Activated naive CD8-positive, alpha-beta T cell treated with anti-CD3 and anti-CD28 coated beads for 36 hours (primary cell): ENCODE data around the gene HTR4. TPM values are rescaled to one million over a fixed set of nuclear protein-coding genes. Genes with fewer than 3 reads are reported as not detected.
"Not testable (repeated sequence)": the region's sequence is repeated elsewhere in the genome, so short reads cannot be mapped to it uniquely, and the experiment has no call there.

Source experiments
- DNase-seq: peaks from one replicate; pipeline ENCODE4 v3.0.0; 2021
- H3K27ac Mint-ChIP-seq: one replicate; pipeline ENCODE4 v1.8.0; 2022; ENCODE audit warnings: mild to moderate bottlenecking, moderate library complexity, mixed read lengths
- H3K27me3 Mint-ChIP-seq: one replicate; pipeline ENCODE4 v1.8.0; 2022; ENCODE audit warnings: mild to moderate bottlenecking, mixed read lengths
- H3K36me3 Mint-ChIP-seq: one replicate; pipeline ENCODE4 v1.8.0; 2021; ENCODE audit warnings: mild to moderate bottlenecking, mixed read lengths
- H3K4me1 Mint-ChIP-seq: one replicate; pipeline ENCODE4 v1.8.0; 2021; ENCODE audit warnings: mixed read lengths
- H3K4me3 Mint-ChIP-seq: one replicate; pipeline ENCODE4 v1.8.0; 2022; ENCODE audit warnings: mild to moderate bottlenecking, moderate library complexity, mixed read lengths
- H3K9me3 Mint-ChIP-seq: one replicate; pipeline ENCODE4 v1.8.0; 2022; ENCODE audit warnings: mixed read lengths
- total RNA-seq, 2 experiments: library from RNA; stranded (reverse); gene quantifications; one replicate each; pipeline ENCODE4 v1.2.3, GENCODE V29; 2021

The HTR4 gene
- total RNA-seq, 2 experiments from 2014 or later = not detected

DNA sequence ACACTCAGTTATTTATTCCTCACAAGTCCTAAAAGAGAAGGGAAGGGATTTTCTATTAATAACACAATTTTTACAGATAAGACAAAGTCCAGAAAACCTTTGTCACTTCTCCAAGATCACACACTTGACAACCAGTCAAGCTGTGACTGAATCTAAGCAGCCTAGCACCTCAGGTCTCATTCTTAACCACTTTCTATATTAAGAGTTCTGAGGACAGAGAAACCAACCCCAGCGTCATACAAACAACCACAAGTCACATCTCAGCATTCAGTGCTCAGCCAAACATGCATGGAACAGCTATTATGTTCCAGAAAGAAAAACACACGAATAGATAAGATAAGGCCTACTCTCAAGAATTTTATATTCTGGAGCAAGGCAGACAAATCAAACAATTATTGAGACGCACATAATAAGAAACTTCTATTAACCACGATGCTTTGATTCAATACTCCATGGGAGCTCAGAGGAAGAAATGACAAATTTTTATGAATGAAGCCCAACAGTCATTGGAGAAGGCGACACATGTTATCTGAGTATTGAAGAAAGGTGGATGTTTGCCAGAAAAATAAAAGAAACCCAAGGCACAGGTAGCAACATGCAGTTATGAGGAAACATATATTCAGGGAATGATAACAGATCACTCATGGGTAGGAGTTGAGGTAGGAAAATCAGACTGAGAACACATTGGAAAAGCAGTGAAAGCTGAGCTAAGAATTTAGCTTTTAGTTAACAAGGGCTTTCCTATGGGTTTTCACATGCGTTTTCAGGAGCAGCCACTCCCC is 113.1 kb downstream of the HTR4 start:
- Mint-ChIP-seq H3K9me3 (peaks cover 5% of the 10 kb centered on the region), H3K4me3 (no peak overlapping the region), H3K4me1 (no peaks in the 10 kb centered on the region), H3K36me3 (no peaks in the 10 kb centered on the region), H3K27ac (no peak overlapping the region), H3K27me3 (peaks cover 6% of the 10 kb centered on the region)
- DNase-seq = no peak

- Mint-ChIP-seq H3K36me3 (no peaks in the 10 kb centered on the region), H3K9me3 (peaks cover 5% of the 10 kb centered on the region), H3K4me3 (no peak overlapping the region), H3K4me1 (no peaks in the 10 kb centered on the region), H3K27me3 (peaks cover 12% of the 10 kb centered on the region), H3K27ac (no peak overlapping the region)
- no peak for DNase-seq
Measured at GRCh38 chr5:148540647-148541046, 113.7 kb downstream of the HTR4 start.

GRCh38 chr5:148539851-148540250 is 114.5 kb downstream of the HTR4 start:
- DNase-seq = no peak
- Mint-ChIP-seq H3K9me3 (peaks cover 5% of the 10 kb centered on the region), H3K27ac (no peak overlapping the region), H3K36me3 (no peaks in the 10 kb centered on the region), H3K4me1 (no peaks in the 10 kb centered on the region), H3K27me3 (peaks cover 18% of the 10 kb centered on the region), H3K4me3 (no peak overlapping the region)

DNA sequence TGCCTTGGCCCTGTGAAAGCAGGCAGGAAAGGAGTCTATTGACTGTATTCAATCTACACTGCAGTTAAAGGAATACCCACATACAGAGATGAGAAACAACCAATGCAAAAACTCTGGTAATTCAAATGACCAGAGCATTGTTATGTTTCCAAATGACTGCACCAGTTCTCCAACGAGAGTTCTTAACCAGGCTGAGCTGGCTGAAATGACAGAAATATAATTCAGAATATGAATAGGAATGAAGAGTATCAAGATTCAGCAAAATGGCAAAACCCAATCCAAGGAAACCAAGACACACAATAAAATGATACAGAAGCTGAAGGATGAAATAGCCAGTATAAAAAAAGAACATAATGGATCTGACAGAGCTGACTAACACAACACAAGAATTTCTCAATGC is 119.1 kb downstream of the HTR4 start:
- Mint-ChIP-seq H3K27me3 (peaks cover 22% of the 10 kb centered on the region), H3K9me3 (peaks cover 12% of the 10 kb centered on the region), H3K4me1 (no peaks in the 10 kb centered on the region), H3K36me3 (no peaks in the 10 kb centered on the region), H3K4me3 (no peak overlapping the region), H3K27ac (no peak overlapping the region)
- no peak for DNase-seq

DNA sequence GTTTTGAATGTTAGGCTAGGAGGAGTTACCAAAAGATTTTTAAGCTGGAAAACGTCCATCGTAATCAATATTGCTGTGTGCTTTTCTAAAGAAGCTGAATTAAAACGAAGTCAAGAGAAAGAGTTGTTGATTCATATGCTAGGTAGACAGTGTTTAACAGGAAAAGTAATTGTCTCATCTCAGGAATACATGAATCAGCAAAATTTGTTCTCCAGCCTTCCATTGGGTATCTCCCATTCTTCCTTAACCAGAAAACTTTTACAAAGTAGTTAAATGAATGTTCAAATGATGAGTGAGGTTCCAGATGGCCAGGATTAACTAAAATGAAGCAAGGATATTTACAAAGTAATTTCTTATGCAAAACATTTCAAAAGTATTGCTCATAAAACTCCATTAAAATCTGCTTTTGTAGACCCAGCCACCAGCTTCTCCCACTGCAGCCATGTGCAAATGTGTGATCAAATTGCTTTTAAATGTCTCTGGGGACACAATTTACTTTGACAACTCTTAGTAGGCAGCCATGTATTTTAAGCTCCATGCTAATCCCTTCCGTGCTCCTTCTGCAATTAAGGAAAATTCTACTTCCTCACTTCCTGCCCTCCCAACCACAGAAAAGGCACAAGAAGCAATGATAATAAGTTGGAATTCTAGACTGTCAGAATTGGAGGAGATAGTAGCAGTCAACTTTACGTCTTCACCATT is 121.2 kb downstream of the HTR4 start:
- H3K4me3 Mint-ChIP-seq = no peak overlapping the region
- H3K9me3 Mint-ChIP-seq = peaks cover 13% of the 10 kb centered on the region
- peaks cover 3% of the 10 kb centered on the region for H3K36me3 Mint-ChIP-seq
- no peak overlapping the region for H3K27ac Mint-ChIP-seq
- peaks cover 27% of the 10 kb centered on the region for H3K27me3 Mint-ChIP-seq
- H3K4me1 Mint-ChIP-seq = no peaks in the 10 kb centered on the region
- no peak for DNase-seq

- DNase-seq, H3K4me1 Mint-ChIP-seq, H3K4me3 Mint-ChIP-seq, H3K27ac Mint-ChIP-seq, H3K36me3 Mint-ChIP-seq: not testable (repeated sequence)
- Mint-ChIP-seq H3K9me3 (peaks cover 13% of the 10 kb centered on the region), H3K27me3 (peaks cover 17% of the 10 kb centered on the region)
Measured at GRCh38 chr5:148529450-148529849, 124.9 kb downstream of the HTR4 start.

GRCh38 chr5:148524721-148525120 is 129.6 kb downstream of the HTR4 start:
- H3K9me3 Mint-ChIP-seq = peaks cover 4% of the 10 kb centered on the region
- H3K4me3 Mint-ChIP-seq = no peak overlapping the region
- H3K36me3 Mint-ChIP-seq = peaks cover 3% of the 10 kb centered on the region
- H3K27ac Mint-ChIP-seq = no peak overlapping the region
- H3K4me1 Mint-ChIP-seq = no peaks in the 10 kb centered on the region
- no peak for DNase-seq
- H3K27me3 Mint-ChIP-seq = peaks cover 25% of the 10 kb centered on the region

GRCh38 chr5:148523139-148523538 is 131.2 kb downstream of the HTR4 start:
- no peak overlapping the region for H3K4me3 Mint-ChIP-seq
- peaks cover 20% of the 10 kb centered on the region for H3K27me3 Mint-ChIP-seq
- no peak overlapping the region for H3K27ac Mint-ChIP-seq
- no peak for DNase-seq
- H3K4me1 Mint-ChIP-seq = no peaks in the 10 kb centered on the region
- H3K36me3 Mint-ChIP-seq = no peaks in the 10 kb centered on the region
- no peaks in the 10 kb centered on the region for H3K9me3 Mint-ChIP-seq

GRCh38 chr5:148515460-148515859 is 138.9 kb downstream of the HTR4 start:
- no peak overlapping the region for H3K27ac Mint-ChIP-seq
- no peak overlapping the region for H3K4me3 Mint-ChIP-seq
- no peaks in the 10 kb centered on the region for H3K36me3 Mint-ChIP-seq
- no peaks in the 10 kb centered on the region for H3K4me1 Mint-ChIP-seq
- peaks cover 2% of the 10 kb centered on the region for H3K9me3 Mint-ChIP-seq
- no peak for DNase-seq
- peaks cover 2% of the 10 kb centered on the region for H3K27me3 Mint-ChIP-seq

- Mint-ChIP-seq H3K36me3 (no peaks in the 10 kb centered on the region), H3K27me3 (no peaks in the 10 kb centered on the region), H3K4me3 (no peak overlapping the region), H3K4me1 (no peaks in the 10 kb centered on the region), H3K27ac (no peak overlapping the region), H3K9me3 (peaks cover 2% of the 10 kb centered on the region)
- DNase-seq = no peak
Measured at GRCh38 chr5:148514344-148514743, 140.0 kb downstream of the HTR4 start.

GRCh38 chr5:148512498-148512897 is 141.8 kb downstream of the HTR4 start:
- no peak for DNase-seq
- no peak overlapping the region for H3K27ac Mint-ChIP-seq
- H3K27me3 Mint-ChIP-seq = no peaks in the 10 kb centered on the region
- no peak overlapping the region for H3K4me3 Mint-ChIP-seq
- H3K9me3 Mint-ChIP-seq = peaks cover 2% of the 10 kb centered on the region
- no peaks in the 10 kb centered on the region for H3K36me3 Mint-ChIP-seq
- no peaks in the 10 kb centered on the region for H3K4me1 Mint-ChIP-seq

- DNase-seq = no peak
- Mint-ChIP-seq H3K9me3 (peaks cover 2% of the 10 kb centered on the region), H3K27ac (no peak overlapping the region), H3K27me3 (no peaks in the 10 kb centered on the region), H3K4me1 (no peaks in the 10 kb centered on the region), H3K4me3 (no peak overlapping the region), H3K36me3 (no peaks in the 10 kb centered on the region)
Measured at GRCh38 chr5:148511810-148512347, 142.4 kb downstream of the HTR4 start.

- Mint-ChIP-seq H3K9me3 (no peaks in the 10 kb centered on the region), H3K36me3 (no peaks in the 10 kb centered on the region), H3K27me3 (no peaks in the 10 kb centered on the region), H3K4me3 (no peak overlapping the region), H3K4me1 (no peaks in the 10 kb centered on the region), H3K27ac (no peak overlapping the region)
- no peak for DNase-seq
Measured at GRCh38 chr5:148509893-148510292, 144.4 kb downstream of the HTR4 start.

DNA sequence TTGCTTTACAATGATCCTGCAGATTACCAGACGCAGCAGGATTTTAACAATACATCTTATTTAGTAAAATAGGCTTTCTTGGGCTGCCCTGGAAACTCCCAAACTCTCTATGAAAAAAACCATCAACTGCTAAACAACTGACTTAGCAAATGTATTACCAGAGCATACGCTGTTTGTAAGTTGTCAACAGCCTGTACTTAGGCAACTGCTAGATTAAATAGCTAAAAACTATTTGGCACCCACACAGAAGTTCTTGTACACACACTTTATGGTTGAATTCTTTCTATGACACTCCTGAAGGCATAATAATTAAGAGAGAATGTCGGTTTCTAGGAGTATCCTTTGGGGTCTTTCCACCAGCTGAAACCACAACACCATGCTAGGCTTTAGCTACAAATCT is 146.7 kb downstream of the HTR4 start:
- Mint-ChIP-seq H3K9me3 (no peaks in the 10 kb centered on the region), H3K4me3 (no peak overlapping the region), H3K36me3 (no peaks in the 10 kb centered on the region), H3K27ac (no peak overlapping the region), H3K4me1 (no peaks in the 10 kb centered on the region), H3K27me3 (no peaks in the 10 kb centered on the region)
- DNase-seq = no peak

- Mint-ChIP-seq H3K27me3 (peaks cover 10% of the 10 kb centered on the region), H3K36me3 (no peaks in the 10 kb centered on the region), H3K27ac (no peak overlapping the region), H3K4me1 (no peaks in the 10 kb centered on the region), H3K9me3 (no peaks in the 10 kb centered on the region), H3K4me3 (no peak overlapping the region)
- DNase-seq = no peak
Measured at GRCh38 chr5:148499452-148499851, 154.9 kb downstream of the HTR4 start.

DNA sequence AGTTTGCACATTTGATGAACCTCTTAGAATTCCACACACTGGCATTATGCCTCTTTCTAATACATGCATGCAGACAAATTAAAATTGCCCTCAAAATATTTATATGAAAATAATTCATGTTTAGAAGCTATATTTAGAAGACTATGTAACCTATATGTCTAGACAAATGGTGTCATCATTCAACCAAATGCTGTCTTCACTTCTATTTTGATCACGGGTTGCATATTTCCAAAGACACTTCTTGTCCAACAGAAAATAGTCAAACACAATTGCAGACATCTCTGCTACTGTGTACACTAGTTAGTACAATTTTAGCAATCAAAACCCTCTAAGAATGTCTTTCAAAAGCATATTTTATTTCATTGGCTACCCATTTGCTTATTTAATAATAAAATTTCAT is 156.6 kb downstream of the HTR4 start:
- H3K9me3 Mint-ChIP-seq = no peaks in the 10 kb centered on the region
- peaks cover 13% of the 10 kb centered on the region for H3K27me3 Mint-ChIP-seq
- DNase-seq = no peak
- H3K36me3 Mint-ChIP-seq = no peaks in the 10 kb centered on the region
- H3K4me3 Mint-ChIP-seq = no peak overlapping the region
- no peaks in the 10 kb centered on the region for H3K4me1 Mint-ChIP-seq
- H3K27ac Mint-ChIP-seq = no peak overlapping the region
